ENCODE results near the gene DDB1. TPM values are rescaled to one million over a fixed set of nuclear protein-coding genes. Genes with fewer than 3 reads are reported as not detected.

DDB1 gene
- total and polyA plus RNA-seq, 2 of the 13 experiments (the other 11 are each of a cell fraction or from before 2014, with no cell fraction given) = 217 to 266 TPM

DNA sequence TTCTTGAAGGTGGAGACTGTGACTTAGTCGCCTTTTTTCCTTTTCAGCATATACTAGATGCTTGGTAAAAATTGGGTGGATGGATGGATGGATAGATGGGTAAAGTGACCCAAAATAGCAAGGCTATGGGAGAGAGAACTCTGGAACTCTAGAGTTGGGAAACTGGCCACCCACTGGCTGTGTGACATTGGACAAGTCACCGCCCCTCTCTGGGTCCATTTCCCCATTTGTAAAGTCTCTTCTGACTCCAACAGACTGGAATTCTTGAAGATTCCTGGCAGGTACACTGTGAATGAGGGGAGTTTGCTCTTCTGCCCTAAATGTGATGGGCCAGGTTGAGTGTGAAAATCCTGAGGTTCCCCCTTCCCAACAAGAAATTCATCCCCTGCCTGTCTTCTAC is 8.1 kb upstream of the DDB1 start:
- 100% methylated on average over 2 of the region's 2 CpGs for WGBS (ENCODE audit: low lambda C conversion rate)
- FAIRE-seq (no peak), DNase-seq (ENCODE audit: low spot score) (no peak), ATAC-seq (no peak)
- no peaks in the 10 kb centered on the region for H3K27me3 ChIP-seq (ENCODE audit: control insufficient read depth in 1 of 2, insufficient read depth in 2 of 2, low read length in 2 of 2)
- in situ Hi-C loops (cut with HindIII; ENCODE audit: extremely low pct_ligation_motif_present, low pct_unique_long_range_greater_than_20kb) = no loop called here
- ChIA-PET POLR2A (interaction anchor here (1.7 kb wide), 1 partner anchor 21 kb away, joined by 4 read pairs; the partner anchor contains the start of genes CYB561A3 and TMEM138), CTCF (ENCODE audit: low intra/inter-chr PET ratio, low total read pairs) (no interaction called here)
- TF ChIP-seq GLI4 (CRISPR knock-in tag; IDR thresholded peaks at IDR 0.05; ENCODE audit: borderline replicate concordance) (no peak), ZNF260 (CRISPR knock-in tag; IDR thresholded peaks at IDR 0.05; ENCODE audit: borderline replicate concordance, low read depth) (no peak), SOX6 (IDR thresholded peaks at IDR 0.05) (no peak), SOX6 (CRISPR knock-in tag; IDR thresholded peaks at IDR 0.05) (no peak), SMAD9 (CRISPR knock-in tag; IDR thresholded peaks at IDR 0.05) (no peak), ZNF768 (CRISPR knock-in tag; IDR thresholded peaks at IDR 0.05) (no peak; the same call in 1 of the 2 replicates), ZFAT (CRISPR knock-in tag; conservative IDR thresholded peaks at IDR 0.05) (no peak), EZH2 (conservative IDR thresholded peaks at IDR 0.05; ENCODE audit: low read depth, low read length) (no peak), ZNF318 (CRISPR knock-in tag; IDR thresholded peaks at IDR 0.05) (no peak), XBP1 (CRISPR knock-in tag; IDR thresholded peaks at IDR 0.05) (no peak), ZNF605 (CRISPR knock-in tag; IDR thresholded peaks at IDR 0.05) (no peak), ZNF12 (CRISPR knock-in tag; IDR thresholded peaks at IDR 0.05) (no peak), ZSCAN25 (CRISPR knock-in tag; IDR thresholded peaks at IDR 0.05) (no peak)
- TF ChIP-seq, protein P1, sequence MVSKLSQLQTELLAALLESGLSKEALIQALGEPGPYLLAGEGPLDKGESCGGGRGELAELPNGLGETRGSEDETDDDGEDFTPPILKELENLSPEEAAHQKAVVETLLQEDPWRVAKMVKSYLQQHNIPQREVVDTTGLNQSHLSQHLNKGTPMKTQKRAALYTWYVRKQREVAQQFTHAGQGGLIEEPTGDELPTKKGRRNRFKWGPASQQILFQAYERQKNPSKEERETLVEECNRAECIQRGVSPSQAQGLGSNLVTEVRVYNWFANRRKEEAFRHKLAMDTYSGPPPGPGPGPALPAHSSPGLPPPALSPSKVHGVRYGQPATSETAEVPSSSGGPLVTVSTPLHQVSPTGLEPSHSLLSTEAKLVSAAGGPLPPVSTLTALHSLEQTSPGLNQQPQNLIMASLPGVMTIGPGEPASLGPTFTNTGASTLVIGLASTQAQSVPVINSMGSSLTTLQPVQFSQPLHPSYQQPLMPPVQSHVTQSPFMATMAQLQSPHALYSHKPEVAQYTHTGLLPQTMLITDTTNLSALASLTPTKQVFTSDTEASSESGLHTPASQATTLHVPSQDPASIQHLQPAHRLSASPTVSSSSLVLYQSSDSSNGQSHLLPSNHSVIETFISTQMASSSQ (IDR thresholded peaks at IDR 0.05; ENCODE audit: low read depth) = no peak
- TF ChIP-seq, protein P1 (CRISPR knock-in tag; IDR thresholded peaks at IDR 0.05; ENCODE audit: borderline replicate concordance) = no peak
- no peak overlapping the region for H2AFZ ChIP-seq (ENCODE audit: low read length)
- peaks cover 6% of the 10 kb centered on the region; the same call in 1 of the 2 replicates for H4K20me1 ChIP-seq (ENCODE audit: insufficient read depth, low read length)
- H3K4me1 ChIP-seq (ENCODE audit: insufficient read depth, low read length) = peaks cover 15% of the 10 kb centered on the region
- H3K4me2 ChIP-seq (ENCODE audit: low read depth, low read length) = no peak overlapping the region
- H3K9ac ChIP-seq (ENCODE audit: insufficient read depth, low read depth, low read length) = no peak overlapping the region
- no peaks in the 10 kb centered on the region for H3K9me3 ChIP-seq (ENCODE audit: low read length)
- H3K36me3 ChIP-seq (replicated peaks in 1 of 2; ENCODE audit: control insufficient read depth in 1 of 2, insufficient read depth in 2 of 2, low read length in 2 of 2) = peaks cover 49 to 79% of the 10 kb centered on the region in 2 experiments
- BruUV-seq (replicated peaks) = no TSS peak
- peaks cover 21% of the 10 kb centered on the region for H3K79me2 ChIP-seq (ENCODE audit: insufficient read depth, low read length)
- no peak overlapping the region for H3K4me3 ChIP-seq (replicated peaks in 1 of 3; ENCODE audit: insufficient read depth in 1 of 3, low read depth in 2 of 3, low read length in 3 of 3)
- no peak overlapping the region for H3K27ac ChIP-seq (ENCODE audit: extremely low read length, insufficient read depth, low read length)
- intact Hi-C loops (cut with micrococcal nuclease; ENCODE audit: unreplicated experiment) = no loop called here
